Embryonic facial prominence (tissue), 1 donor: ENCODE measurements around the gene NRTN.

ENCODE experiments used
- DNase-seq: peaks from one replicate; pipeline ENCODE4 v3.0.0-alpha.2; 2016; ENCODE audit errors: extremely low spot score

The NRTN gene

GRCh38 chr19:5814852-5815246 is 10.0 kb downstream of the NRTN start:
- DNase-seq = no peak

- DNase-seq = no peak
Measured at GRCh38 chr19:5817218-5817617, 12.4 kb downstream of the NRTN start.

DNA sequence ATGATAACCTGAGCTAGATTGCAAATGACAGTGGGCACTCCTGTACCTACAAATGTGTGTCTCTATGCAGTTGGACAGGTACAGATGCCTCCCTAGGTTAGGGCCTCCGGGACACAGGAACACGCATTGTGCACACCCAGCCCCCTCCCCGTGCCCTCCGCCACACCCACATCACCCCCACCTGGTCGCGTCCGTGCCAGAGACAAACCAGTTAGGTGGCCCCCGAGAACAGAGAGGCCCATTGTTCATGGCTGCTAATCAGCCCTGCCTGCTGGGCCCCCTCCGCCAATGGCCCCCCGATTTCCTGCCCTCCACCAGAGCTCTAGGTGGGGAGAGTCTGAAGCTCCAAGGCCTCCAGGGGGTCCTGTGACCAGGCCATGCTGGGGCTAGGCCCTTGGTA is 13.7 kb downstream of the NRTN start:
- DNase-seq = no peak

DNA sequence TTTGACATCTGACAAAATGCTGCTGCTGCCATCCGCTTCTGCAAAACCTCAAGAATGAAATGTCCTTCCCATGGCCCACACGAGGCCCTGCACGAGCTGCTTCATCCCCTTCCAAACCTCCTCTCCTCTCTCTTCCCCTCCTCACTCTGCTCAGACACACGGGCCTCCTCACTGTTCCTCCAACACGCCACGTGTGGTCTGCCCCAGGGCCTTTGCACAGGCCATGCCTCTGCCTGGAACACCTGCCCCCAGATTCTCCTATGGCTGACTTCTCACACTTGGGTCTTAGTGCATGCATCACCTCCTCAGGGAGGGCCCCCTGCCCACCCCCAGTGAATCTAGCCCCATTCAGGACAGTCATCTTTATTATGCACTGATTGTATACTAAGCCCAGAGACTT is 15.9 kb downstream of the NRTN start:
- DNase-seq = no peak

GRCh38 chr19:5821521-5822180 is 16.8 kb downstream of the NRTN start:
- DNase-seq = no peak

GRCh38 chr19:5822181-5822844 is 17.4 kb downstream of the NRTN start:
- DNase-seq = no peak

GRCh38 chr19:5823579-5824281 is 18.9 kb downstream of the NRTN start:
- no peak for DNase-seq

DNA sequence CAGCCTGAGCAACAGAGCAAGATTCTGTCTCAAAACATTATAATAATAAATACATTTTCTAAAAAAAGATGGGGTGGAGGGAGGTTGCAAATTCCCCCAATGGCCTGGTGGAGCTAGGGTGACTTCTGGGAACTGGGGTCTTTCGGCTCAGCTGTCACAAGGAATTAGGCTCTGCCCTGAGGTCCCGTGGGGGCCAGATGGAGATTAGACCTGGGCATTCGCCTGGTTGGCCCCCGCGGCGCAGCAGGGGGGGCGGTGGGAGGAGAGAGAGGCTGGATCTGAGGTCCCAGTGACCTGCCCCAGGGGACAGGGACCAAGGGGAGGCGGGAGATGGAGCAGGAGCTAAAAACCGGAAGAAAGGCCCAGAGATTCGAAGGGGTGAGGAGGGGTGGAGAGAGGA is 19.9 kb downstream of the NRTN start:
- no peak for DNase-seq

GRCh38 chr19:5825178-5825577 is 20.3 kb downstream of the NRTN start:
- DNase-seq = no peak

DNA sequence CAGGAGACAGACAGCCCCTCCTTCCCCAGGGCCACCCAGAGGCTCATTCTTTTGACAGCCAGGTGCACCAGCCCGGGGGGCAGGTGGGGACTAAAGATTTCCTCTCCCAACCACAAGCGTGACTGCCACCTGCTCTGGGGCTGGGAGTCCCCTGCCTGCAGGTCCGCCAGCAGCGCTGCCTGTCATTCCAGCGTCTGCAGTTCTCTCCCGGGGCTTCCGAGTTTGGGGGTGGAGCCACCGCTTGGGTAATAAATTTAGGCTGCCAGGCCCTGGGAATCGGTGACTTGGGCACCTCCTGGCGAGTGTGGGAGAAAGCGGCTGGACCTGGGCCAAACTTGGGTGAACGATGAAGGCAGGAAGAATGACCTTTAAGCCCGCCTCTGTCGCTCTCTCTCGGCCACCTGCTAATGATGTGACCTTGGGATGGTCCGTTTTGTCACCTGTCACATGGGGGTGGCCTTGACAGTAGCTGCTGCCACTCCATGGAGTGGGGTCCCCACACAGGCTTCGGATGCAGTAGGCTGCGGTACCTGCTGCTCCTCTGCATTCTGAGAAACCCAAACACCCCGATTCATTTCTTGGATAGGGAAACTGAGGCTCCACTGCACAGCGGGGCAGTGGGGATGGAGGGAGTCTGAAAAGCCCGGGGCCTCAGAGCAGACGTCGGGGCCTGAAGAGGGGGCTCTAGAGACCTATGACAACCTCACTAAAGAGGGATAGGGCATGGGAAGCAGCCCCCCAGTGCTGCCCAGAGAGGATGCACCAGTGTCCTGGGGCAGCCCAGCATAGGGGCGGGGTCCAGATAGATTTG is 21.9 kb downstream of the NRTN start:
- DNase-seq = no peak

DNA sequence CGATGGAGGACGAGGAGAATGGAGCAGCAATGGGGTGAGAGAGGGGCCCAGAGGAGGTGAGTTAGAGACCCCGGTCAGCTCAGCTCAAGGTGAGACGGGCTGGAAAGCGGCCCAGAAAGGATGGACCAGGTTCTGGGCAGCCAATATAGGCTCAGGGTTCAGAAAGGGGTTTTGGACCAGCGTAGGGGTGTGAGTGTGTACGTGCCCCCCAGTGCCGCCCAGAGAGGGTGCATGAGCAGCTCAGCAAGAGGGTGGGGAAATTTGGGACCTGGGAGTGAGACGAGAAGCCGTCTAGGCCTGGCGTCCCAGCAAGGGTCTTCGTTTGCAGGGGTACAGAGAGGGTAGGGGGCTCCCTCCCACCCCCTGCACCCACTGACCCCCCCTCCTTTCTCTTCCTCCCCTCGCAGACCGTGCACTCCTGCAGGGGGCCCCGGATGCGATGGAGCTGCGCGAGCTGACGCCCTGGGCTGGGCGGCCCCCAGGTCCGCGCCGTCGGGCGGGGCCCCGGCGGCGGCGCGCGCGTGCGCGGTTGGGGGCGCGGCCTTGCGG is 22.5 kb downstream of the NRTN start:
- DNase-seq = no peak

DNA sequence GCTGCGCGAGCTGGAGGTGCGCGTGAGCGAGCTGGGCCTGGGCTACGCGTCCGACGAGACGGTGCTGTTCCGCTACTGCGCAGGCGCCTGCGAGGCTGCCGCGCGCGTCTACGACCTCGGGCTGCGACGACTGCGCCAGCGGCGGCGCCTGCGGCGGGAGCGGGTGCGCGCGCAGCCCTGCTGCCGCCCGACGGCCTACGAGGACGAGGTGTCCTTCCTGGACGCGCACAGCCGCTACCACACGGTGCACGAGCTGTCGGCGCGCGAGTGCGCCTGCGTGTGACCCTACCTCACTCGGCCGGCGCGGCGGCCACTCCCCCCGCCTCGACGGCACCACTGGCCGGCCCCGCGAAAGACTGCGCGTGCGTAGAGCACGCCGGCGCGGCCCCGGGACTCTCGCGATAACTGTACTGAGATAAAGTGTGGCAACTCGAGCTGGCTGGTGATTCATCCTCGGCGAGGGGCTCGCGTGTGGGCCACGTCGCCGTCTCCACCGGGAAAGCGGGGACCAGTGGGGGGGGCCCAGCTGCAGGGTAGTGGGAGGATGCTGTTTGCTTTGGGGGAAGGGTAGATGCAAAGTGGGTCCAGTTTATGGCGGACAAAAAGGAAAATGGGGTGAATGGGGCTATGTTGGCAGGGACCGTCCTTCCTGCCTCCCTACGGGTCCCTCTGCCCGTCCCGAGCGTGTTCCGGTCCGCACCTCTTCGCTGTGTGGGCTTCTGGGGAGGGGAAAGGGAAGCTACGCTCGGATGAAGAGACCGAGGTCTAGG is 23.2 kb downstream of the NRTN start:
- DNase-seq = peak; percentile 82

DNA sequence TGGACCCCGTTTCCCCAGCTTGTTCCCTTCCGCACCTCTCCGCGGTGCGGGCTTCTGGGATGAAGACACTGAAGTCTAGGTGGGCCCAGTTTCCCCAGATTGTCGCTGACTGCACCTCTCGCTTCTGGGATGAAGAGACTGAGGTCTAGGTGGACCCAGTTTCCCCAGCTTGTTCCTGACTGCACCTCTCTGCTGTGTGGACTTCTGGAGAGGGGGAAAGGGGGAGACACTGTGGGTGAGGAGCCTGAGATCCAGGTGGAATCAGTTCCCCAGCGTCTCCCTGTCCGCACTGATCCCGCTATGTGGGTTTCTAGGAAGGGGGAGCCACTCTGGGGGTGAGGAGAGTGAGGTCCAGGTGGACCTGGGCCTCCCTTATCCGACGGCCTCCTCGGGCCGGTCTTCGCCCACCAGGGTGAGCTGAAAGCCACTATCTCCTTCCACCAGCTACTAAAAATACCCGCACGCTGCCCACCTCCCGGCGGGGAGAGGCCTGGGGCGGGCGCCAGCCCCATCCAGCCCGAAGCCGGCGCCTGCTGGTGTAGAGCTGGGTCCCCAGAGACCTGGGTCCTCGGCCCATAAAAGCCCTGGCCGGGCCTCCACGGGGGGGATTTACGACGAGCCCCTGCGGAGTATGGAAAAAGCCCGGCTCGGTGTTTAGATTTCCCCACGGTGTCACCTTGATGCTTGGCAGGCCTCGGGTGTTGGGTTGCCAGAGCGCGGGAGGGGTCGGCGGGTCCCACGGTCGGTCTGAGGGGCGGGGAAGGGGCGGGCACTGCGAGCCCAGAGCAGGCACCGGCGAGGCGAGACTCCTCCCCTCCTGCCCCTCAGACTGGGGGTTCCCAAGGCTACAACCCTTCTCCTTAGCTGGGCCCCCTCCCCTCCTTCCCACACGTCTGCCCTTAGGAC is 24.0 kb downstream of the NRTN start:
- DNase-seq = no peak

GRCh38 chr19:5829567-5830310 is 24.9 kb downstream of the NRTN start:
- no peak for DNase-seq

GRCh38 chr19:5831159-5831558 is 26.3 kb downstream of the NRTN start:
- no peak for DNase-seq

- no peak for DNase-seq
Measured at GRCh38 chr19:5832061-5832460, 27.2 kb downstream of the NRTN start.

- DNase-seq = no peak
Measured at GRCh38 chr19:5832527-5833216, 27.8 kb downstream of the NRTN start.

- no peak for DNase-seq
Measured at GRCh38 chr19:5837761-5838352, 33.0 kb downstream of the NRTN start.
